LNCAP (cell line): ENCODE measurements around the gene FAM114A1.

ENCODE experiments used
- TF ChIP-seq, protein P1 (sequence below): fragments of 450-650 bp; IDR thresholded peaks from 2 replicates; pipeline ENCODE4 v1.5.1; 2017; ENCODE audit warnings: mild to moderate bottlenecking

Gene FAM114A1

GRCh38 chr4:38842994-38843393, 24.6 kb upstream of the FAM114A1 start:
- TF ChIP-seq, protein P1, sequence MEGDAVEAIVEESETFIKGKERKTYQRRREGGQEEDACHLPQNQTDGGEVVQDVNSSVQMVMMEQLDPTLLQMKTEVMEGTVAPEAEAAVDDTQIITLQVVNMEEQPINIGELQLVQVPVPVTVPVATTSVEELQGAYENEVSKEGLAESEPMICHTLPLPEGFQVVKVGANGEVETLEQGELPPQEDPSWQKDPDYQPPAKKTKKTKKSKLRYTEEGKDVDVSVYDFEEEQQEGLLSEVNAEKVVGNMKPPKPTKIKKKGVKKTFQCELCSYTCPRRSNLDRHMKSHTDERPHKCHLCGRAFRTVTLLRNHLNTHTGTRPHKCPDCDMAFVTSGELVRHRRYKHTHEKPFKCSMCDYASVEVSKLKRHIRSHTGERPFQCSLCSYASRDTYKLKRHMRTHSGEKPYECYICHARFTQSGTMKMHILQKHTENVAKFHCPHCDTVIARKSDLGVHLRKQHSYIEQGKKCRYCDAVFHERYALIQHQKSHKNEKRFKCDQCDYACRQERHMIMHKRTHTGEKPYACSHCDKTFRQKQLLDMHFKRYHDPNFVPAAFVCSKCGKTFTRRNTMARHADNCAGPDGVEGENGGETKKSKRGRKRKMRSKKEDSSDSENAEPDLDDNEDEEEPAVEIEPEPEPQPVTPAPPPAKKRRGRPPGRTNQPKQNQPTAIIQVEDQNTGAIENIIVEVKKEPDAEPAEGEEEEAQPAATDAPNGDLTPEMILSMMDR = no peak

DNA sequence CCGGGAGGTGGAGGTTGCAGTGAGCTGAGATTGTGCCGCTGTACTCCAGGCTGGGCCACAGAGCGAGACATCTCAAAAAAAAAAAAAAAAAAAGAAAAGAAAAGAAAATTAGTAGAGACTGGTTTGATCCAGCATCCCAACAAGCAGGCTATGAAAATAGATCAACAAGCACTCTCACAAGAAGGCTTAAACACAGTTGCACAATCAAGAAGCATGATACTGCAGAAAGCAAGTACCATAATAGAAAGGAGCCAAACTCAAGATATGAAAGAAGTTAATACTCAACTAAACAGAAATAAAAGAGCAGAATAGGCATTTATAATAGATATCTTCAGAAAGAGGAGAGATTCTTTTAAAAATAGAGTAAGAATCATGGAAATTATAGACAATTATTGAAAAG, 21.6 kb upstream of the FAM114A1 start:
- TF ChIP-seq, protein P1 = no peak

GRCh38 chr4:38855466-38855865, 12.1 kb upstream of the FAM114A1 start:
- TF ChIP-seq, protein P1 = no peak

DNA sequence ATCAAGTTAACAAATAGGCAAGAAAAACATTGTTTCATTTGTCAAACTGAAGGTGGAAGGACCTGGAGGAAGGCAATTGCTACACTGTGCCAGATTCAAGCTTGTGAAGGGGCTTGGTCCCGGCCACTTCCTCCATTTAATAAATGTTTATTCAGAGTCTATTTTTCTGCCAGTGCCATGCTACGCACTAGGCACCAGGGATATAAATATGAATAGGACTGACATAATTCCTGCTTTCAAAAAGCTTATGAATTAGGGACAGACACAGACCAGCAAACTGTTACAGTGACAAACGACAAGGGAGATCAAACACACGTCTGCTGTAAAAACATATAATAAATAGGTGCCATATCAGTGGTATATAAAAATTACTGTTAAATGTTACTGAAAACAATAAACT, 11.6 kb upstream of the FAM114A1 start:
- TF ChIP-seq, protein P1 = no peak

- TF ChIP-seq, protein P1 = peak; percentile 83
Observed at GRCh38 chr4:38856524-38857337, 10.9 kb upstream of the FAM114A1 start, which contains the start of gene TLR6. TSS of gene TLR6 (minus strand) at chr4:38856817. CDS start at chr4:38829473, 27,344 bp downstream.

- TF ChIP-seq, protein P1 = no peak
Observed at GRCh38 chr4:38857354-38858096, 10.1 kb upstream of the FAM114A1 start.

DNA sequence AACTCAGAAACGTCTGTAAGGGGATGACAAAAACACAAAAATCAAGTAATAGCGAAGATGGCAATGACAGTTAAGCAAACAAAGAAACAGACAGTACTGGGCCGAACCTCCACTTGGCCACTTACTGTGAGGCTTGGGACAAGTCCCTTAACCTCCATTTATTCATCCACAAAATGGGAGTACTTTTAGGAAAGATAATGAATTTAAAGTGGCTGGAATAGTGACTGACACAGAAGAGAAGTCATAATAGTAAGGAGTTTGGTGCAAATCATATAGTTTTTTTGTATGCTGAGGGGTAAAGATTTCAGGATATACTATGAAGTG, 9.5 kb upstream of the FAM114A1 start:
- TF ChIP-seq, protein P1 = no peak
